H1 (cell line): ENCODE measurements around the gene F3. TPM values are rescaled to one million over a fixed set of nuclear protein-coding genes. Genes with fewer than 3 reads are reported as not detected.

Source experiments
- CTCF ChIA-PET: fragments of 300-600 bp; sonication (Branson Sonifier 250); formaldehyde crosslinking; loops from one replicate; lab custom pipeline; 2021; ENCODE audit not compliant: partially characterized antibody; lab: Charles Lee
- POLR2A ChIA-PET: fragments of 300-600 bp; sonication (Branson Sonifier 250); formaldehyde crosslinking; loops from one replicate; lab custom pipeline; 2021; ENCODE audit warnings: inconsistent platforms; ENCODE audit not compliant: partially characterized antibody; lab: Charles Lee
- DNase-seq, 2 experiments: peaks; one replicate each; pipeline versions ENCODE4 v3.0.0 to v3.0.0-alpha.2; 2010 to 2022; ENCODE audit warnings: low spot score in 2 of 2, low read depth in 1 of 2, mixed read lengths in 1 of 2
- FAIRE-seq: peaks from 2 replicates; lab custom pipeline; 2011; peaks lifted over from hg19 to GRCh38; lab: Jason Lieb, UNC
- H2AFZ ChIP-seq: 2 replicates; pipeline ENCODE4 v1.8.1; 2012; ENCODE audit warnings: low read length, inconsistent platforms
- H2AK5ac ChIP-seq: 2 replicates; pipeline ENCODE4 v1.6.1; 2013; ENCODE audit warnings: low read depth, low read length
- H2BK120ac ChIP-seq: replicated peaks from 2 replicates; pipeline ENCODE3; 2013; ENCODE audit warnings: low read depth, low read length, inconsistent platforms
- H2BK12ac ChIP-seq: 2 replicates; pipeline ENCODE4 v1.6.1; 2013; ENCODE audit warnings: low read depth, low read length
- H2BK15ac ChIP-seq: 2 replicates; pipeline ENCODE4 v1.6.1; 2013; ENCODE audit warnings: low read length
- H2BK20ac ChIP-seq: 2 replicates; pipeline ENCODE4 v1.6.1; 2013; ENCODE audit warnings: low read length
- H2BK5ac ChIP-seq: 2 replicates; pipeline ENCODE4 v1.6.1; 2013; ENCODE audit warnings: low read depth, low read length
- H3K14ac ChIP-seq: 2 replicates; pipeline ENCODE4 v1.6.1; 2013; ENCODE audit warnings: inconsistent platforms; ENCODE audit not compliant: insufficient read length
- H3K18ac ChIP-seq: 2 replicates; pipeline ENCODE4 v1.6.1; 2013; ENCODE audit warnings: low read length; ENCODE audit errors: extremely low read depth
- H3K23ac ChIP-seq: 2 replicates; pipeline ENCODE4 v1.6.1; 2013; ENCODE audit warnings: inconsistent platforms; ENCODE audit not compliant: insufficient read length
- H3K23me2 ChIP-seq: 2 replicates; pipeline ENCODE4 v1.6.1; 2013; ENCODE audit warnings: low read depth, low read length
- H3K27ac ChIP-seq: 2 replicates; pipeline ENCODE4 v1.6.1; 2011; ENCODE audit warnings: low read depth, low read length, inconsistent platforms
- H3K27me3 ChIP-seq, 4 experiments: replicated peaks in 1 of 4; 1 replicate in 1 of 4; 2 replicates in 3 of 4; pipeline versions ENCODE4 v1.6.1 to v1.8.1; 2011 to 2013; ENCODE audit warnings: low read length in 3 of 4, mild to moderate bottlenecking in 3 of 4, inconsistent platforms in 2 of 4, mixed read lengths in 2 of 4, moderate library complexity in 1 of 4; ENCODE audit not compliant: control insufficient read depth in 3 of 4, insufficient read depth in 3 of 4; ENCODE audit errors: extremely low read depth in 1 of 4
- H3K36me3 ChIP-seq, 4 experiments: 2 replicates each; pipeline versions ENCODE4 v1.6.1 to v1.8.1; 2011 to 2013; ENCODE audit warnings: mild to moderate bottlenecking in 4 of 4, low read length in 3 of 4, moderate library complexity in 2 of 4, control low read depth in 1 of 4, inconsistent platforms in 1 of 4; ENCODE audit not compliant: insufficient read depth in 4 of 4, control insufficient read depth in 2 of 4
- H3K4ac ChIP-seq: replicated peaks from 2 replicates; pipeline ENCODE3; 2013; ENCODE audit warnings: low read length, low read depth, mixed read lengths, inconsistent platforms; ENCODE audit not compliant: insufficient read length
- H3K4me1 ChIP-seq, 4 experiments: replicated peaks in 1 of 4; 1 replicate in 1 of 4; 2 replicates in 3 of 4; pipeline versions ENCODE4 v1.6.1 to v1.8.1; 2011 to 2013; ENCODE audit warnings: low read length in 3 of 4, inconsistent platforms in 2 of 4, mixed read lengths in 1 of 4; ENCODE audit not compliant: insufficient read depth in 4 of 4, control insufficient read depth in 3 of 4
- H3K4me2 ChIP-seq, 2 experiments: 2 replicates each; pipeline versions ENCODE4 v1.6.1 to v1.8.1; 2011 to 2013; ENCODE audit warnings: low read depth in 2 of 2, low read length in 2 of 2, control low read depth in 1 of 2, inconsistent platforms in 1 of 2, mild to moderate bottlenecking in 1 of 2; ENCODE audit not compliant: insufficient read depth in 1 of 2
- H3K4me3 ChIP-seq, 4 experiments: fragments of 200-600, 300-600 bp in 1 of 4; sonication (generic), shearing (Covaris generic), sonication (Bioruptor Twin) in 1 of 4; 2 replicates each; pipeline versions ENCODE4 v1.5.1 to v1.8.1; 2011 to 2016; ENCODE audit warnings: low read length in 4 of 4, low read depth in 3 of 4, control low read depth in 2 of 4, inconsistent platforms in 2 of 4, mild to moderate bottlenecking in 2 of 4, mixed read lengths in 1 of 4, moderate library complexity in 1 of 4; ENCODE audit not compliant: insufficient read depth in 2 of 4; ENCODE audit errors: extremely low read depth in 1 of 4
- H3K56ac ChIP-seq: replicated peaks from 2 replicates; pipeline ENCODE3; 2013; ENCODE audit warnings: low read depth, mild to moderate bottlenecking, mixed read lengths, low read length, inconsistent platforms; ENCODE audit not compliant: insufficient read length
- H3K79me1 ChIP-seq: 2 replicates; pipeline ENCODE4 v1.6.1; 2013; ENCODE audit warnings: low read depth, low read length, control low read depth
- H3K79me2 ChIP-seq, 2 experiments: 2 replicates each; pipeline versions ENCODE4 v1.6.1 to v1.8.1; 2012 to 2013; ENCODE audit warnings: low read length in 2 of 2, mild to moderate bottlenecking in 2 of 2, inconsistent platforms in 1 of 2; ENCODE audit not compliant: insufficient read depth in 2 of 2, control insufficient read depth in 1 of 2
- H3K9ac ChIP-seq, 4 experiments: replicated peaks in 1 of 4; 1 replicate in 1 of 4; 2 replicates in 3 of 4; pipeline versions ENCODE4 v1.6.1 to v1.8.1; 2011 to 2013; ENCODE audit warnings: low read depth in 3 of 4, low read length in 3 of 4, control low read depth in 2 of 4, mild to moderate bottlenecking in 2 of 4, moderate library complexity in 2 of 4, inconsistent platforms in 1 of 4; ENCODE audit errors: extremely low read depth in 1 of 4
- H3K9me3 ChIP-seq, 2 experiments: 2 replicates each; pipeline versions ENCODE4 v1.6.1 to v1.8.1; 2012 to 2013; ENCODE audit warnings: mild to moderate bottlenecking in 2 of 2, moderate library complexity in 2 of 2, control low read depth in 1 of 2, inconsistent platforms in 1 of 2, low read depth in 1 of 2, low read length in 1 of 2, mixed read lengths in 1 of 2; ENCODE audit not compliant: insufficient read depth in 2 of 2
- H4K20me1 ChIP-seq, 2 experiments: replicated peaks in 1 of 2; 2 replicates each; pipeline versions ENCODE3 to v1.8.1; 2011 to 2013; ENCODE audit warnings: inconsistent platforms in 2 of 2, low read length in 2 of 2, mild to moderate bottlenecking in 1 of 2; ENCODE audit not compliant: insufficient read depth in 2 of 2, control insufficient read depth in 1 of 2
- H4K5ac ChIP-seq: 2 replicates; pipeline ENCODE4 v1.6.1; 2013; ENCODE audit warnings: low read length, low read depth, mixed read lengths, inconsistent platforms; ENCODE audit not compliant: insufficient read length
- H4K8ac ChIP-seq: 2 replicates; pipeline ENCODE4 v1.8.0; 2013; ENCODE audit warnings: mild to moderate bottlenecking, moderate library complexity, low read length, inconsistent platforms; ENCODE audit not compliant: insufficient read depth; ENCODE audit errors: extremely low read depth
- H4K91ac ChIP-seq: replicated peaks from 2 replicates; pipeline ENCODE3; 2013; ENCODE audit warnings: low read length, mixed read lengths, inconsistent platforms; ENCODE audit not compliant: insufficient read length
- BCL11A ChIP-seq, 2 experiments: IDR thresholded peaks; one replicate each; pipeline ENCODE4 v1.6.1; 2011; ENCODE audit warnings: low read depth in 2 of 2, low read length in 2 of 2, mild to moderate bottlenecking in 2 of 2
- CEBPB ChIP-seq: IDR thresholded peaks from 2 replicates; pipeline ENCODE4 v1.6.1; 2012; ENCODE audit warnings: low read depth, low read length
- CHD1 ChIP-seq: IDR thresholded peaks from 2 replicates; pipeline ENCODE4 v1.6.1; 2012; ENCODE audit warnings: low read depth, low read length, improper control_type of control experiment
- SP4 ChIP-seq: IDR thresholded peaks from 2 replicates; pipeline ENCODE4 v1.6.1; 2012; ENCODE audit warnings: low read length, inconsistent platforms
- TBP ChIP-seq: IDR thresholded peaks from 2 replicates; pipeline ENCODE4 v1.6.1; 2011; ENCODE audit warnings: low read depth, low read length, improper control_type of control experiment
- WGBS, 2 experiments: shearing (Covaris generic) in 1 of 2; methylation state at CpG; one replicate each; pipeline versions ENCODE4 v1.1.6 to v1.1.7; 2013 to 2015; ENCODE audit warnings: low lambda C conversion rate in 2 of 2, mixed read lengths in 2 of 2, inconsistent platforms in 1 of 2, low coverage in 1 of 2, missing lambda C conversion rate in 1 of 2; ENCODE audit not compliant: insufficient replicate concordance in 2 of 2, insufficient coverage in 1 of 2, insufficient read length in 1 of 2; ENCODE audit errors: extremely low coverage in 1 of 2, missing lambda C conversion rate in 1 of 2; 5-methylcytosine and 5-hydroxymethylcytosine counted together
- polyA plus RNA-seq, 7 experiments: library from polyadenylated mRNA; depleted of rRNA in 3 of 7; stranded (reverse) in 5 of 7; unstranded in 2 of 7; fragments of >200 nt in 5 of 7; fragments of 200-250 nt in 2 of 7; gene quantifications; 1 replicate in 5 of 7; 2 replicates in 1 of 7; 4 replicates in 1 of 7; pipeline versions ENCODE4 v1.2.1 to v1.2.3, GENCODE V29; 2011 to 2013; ENCODE audit warnings: missing spikeins in 2 of 7, mixed read lengths in 2 of 7
- total RNA-seq: library from RNA; stranded (reverse); fragmentation: NEBNext Ultra II Directional; extraction: Animal tissue kit (Norgen Biotek cat#: 25700); gene quantifications from 2 replicates; pipeline ENCODE4 v1.2.1, GENCODE V29; 2021
- TF ChIP-seq, protein P1 (sequence below): IDR thresholded peaks from 2 replicates; pipeline ENCODE4 v1.6.1; 2011; ENCODE audit warnings: low read depth, mild to moderate bottlenecking, low read length; ENCODE audit not compliant: insufficient read depth
- TF ChIP-seq, protein P2 (sequence below), 3 experiments: IDR thresholded peaks; 1 replicate in 2 of 3; 2 replicates in 1 of 3; pipeline versions ENCODE4 v1.5.1 to v1.6.1; 2011; ENCODE audit warnings: low read length in 3 of 3, mild to moderate bottlenecking in 3 of 3, inconsistent platforms in 2 of 3, low read depth in 1 of 3, moderate library complexity in 1 of 3; ENCODE audit not compliant: insufficient read depth in 1 of 3; ENCODE audit errors: control extremely low read depth in 1 of 3

The F3 gene
- total and polyA plus RNA-seq, 2 of the 8 experiments (the other 6 are each of a cell fraction or from before 2014, with no cell fraction given), result 2.6 to 8.6 TPM

GRCh38 chr1:94590203-94591137 is 48.9 kb upstream of the F3 start:
- H3K4me2 ChIP-seq, result no peak overlapping the region
- peak in 1 of 2 experiments; percentile 16 for DNase-seq
- H2BK5ac ChIP-seq, result no peak overlapping the region
- no peaks in the 10 kb centered on the region for H3K9me3 ChIP-seq
- WGBS, 2 experiments, result 91% methylated on average over 7 of the region's 7 CpGs; no CpG with 5 or more reads in 1 of the 2 experiments
- H3K4ac ChIP-seq, result no peak overlapping the region
- H4K5ac ChIP-seq, result no peak overlapping the region
- no peak overlapping the region for H3K18ac ChIP-seq
- H3K79me2 ChIP-seq, result no peaks in the 10 kb centered on the region
- no peaks in the 10 kb centered on the region for H3K27me3 ChIP-seq
- H3K14ac ChIP-seq, result no peak overlapping the region
- no peak overlapping the region for H2BK20ac ChIP-seq
- no peaks in the 10 kb centered on the region for H4K20me1 ChIP-seq
- H3K4me3 ChIP-seq, result no peak overlapping the region
- no peak overlapping the region for H3K56ac ChIP-seq
- no peak overlapping the region for H3K27ac ChIP-seq
- TF ChIP-seq CHD1, result no peak
- no peak for TF ChIP-seq BCL11A (IDR thresholded peaks at IDR 0.05; ENCODE audit: low read depth in 2 of 2, low read length in 2 of 2)
- TF ChIP-seq SP4, result no peak
- TF ChIP-seq, protein P1, sequence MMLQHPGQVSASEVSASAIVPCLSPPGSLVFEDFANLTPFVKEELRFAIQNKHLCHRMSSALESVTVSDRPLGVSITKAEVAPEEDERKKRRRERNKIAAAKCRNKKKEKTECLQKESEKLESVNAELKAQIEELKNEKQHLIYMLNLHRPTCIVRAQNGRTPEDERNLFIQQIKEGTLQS, result no peak
- TF ChIP-seq CEBPB, result no peak
- TF ChIP-seq, protein P2, sequence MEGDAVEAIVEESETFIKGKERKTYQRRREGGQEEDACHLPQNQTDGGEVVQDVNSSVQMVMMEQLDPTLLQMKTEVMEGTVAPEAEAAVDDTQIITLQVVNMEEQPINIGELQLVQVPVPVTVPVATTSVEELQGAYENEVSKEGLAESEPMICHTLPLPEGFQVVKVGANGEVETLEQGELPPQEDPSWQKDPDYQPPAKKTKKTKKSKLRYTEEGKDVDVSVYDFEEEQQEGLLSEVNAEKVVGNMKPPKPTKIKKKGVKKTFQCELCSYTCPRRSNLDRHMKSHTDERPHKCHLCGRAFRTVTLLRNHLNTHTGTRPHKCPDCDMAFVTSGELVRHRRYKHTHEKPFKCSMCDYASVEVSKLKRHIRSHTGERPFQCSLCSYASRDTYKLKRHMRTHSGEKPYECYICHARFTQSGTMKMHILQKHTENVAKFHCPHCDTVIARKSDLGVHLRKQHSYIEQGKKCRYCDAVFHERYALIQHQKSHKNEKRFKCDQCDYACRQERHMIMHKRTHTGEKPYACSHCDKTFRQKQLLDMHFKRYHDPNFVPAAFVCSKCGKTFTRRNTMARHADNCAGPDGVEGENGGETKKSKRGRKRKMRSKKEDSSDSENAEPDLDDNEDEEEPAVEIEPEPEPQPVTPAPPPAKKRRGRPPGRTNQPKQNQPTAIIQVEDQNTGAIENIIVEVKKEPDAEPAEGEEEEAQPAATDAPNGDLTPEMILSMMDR (IDR thresholded peaks at IDR 0.05; ENCODE audit: control extremely low read depth in 1 of 3, insufficient read depth in 1 of 3, low read depth in 1 of 3, low read length in 3 of 3), result no peak
- TF ChIP-seq TBP, result no peak
- no peaks in the 10 kb centered on the region for H3K79me1 ChIP-seq
- no peaks in the 10 kb centered on the region for H3K23me2 ChIP-seq
- H2AK5ac ChIP-seq, result no peak overlapping the region
- no peak overlapping the region for H4K8ac ChIP-seq
- no peak overlapping the region for H2AFZ ChIP-seq
- H3K4me1 ChIP-seq, result no peaks in the 10 kb centered on the region; a peak in 1 of 7 replicates
- H3K36me3 ChIP-seq, result no peaks in the 10 kb centered on the region
- no peak for FAIRE-seq
- no peak overlapping the region for H3K9ac ChIP-seq
- ChIA-PET POLR2A (no interaction called here), CTCF (interaction anchor here (0.7 to 4.7 kb wide), 3 partner anchors 9 to 64 kb away, joined by 3 to 24 read pairs (median 3); no protein-coding TSS in a partner anchor)
- H2BK15ac ChIP-seq, result no peak overlapping the region
- no peak overlapping the region for H2BK12ac ChIP-seq
- H3K23ac ChIP-seq, result no peak overlapping the region
- H4K91ac ChIP-seq, result no peak overlapping the region
- H2BK120ac ChIP-seq, result no peak overlapping the region
